GM23248 (cell line): Measurements from ENCODE around the gene MAPKAPK5. TPM values are rescaled to one million over a fixed set of nuclear protein-coding genes. Genes with fewer than 3 reads are reported as not detected.
"Not testable (repeated sequence)": the region's sequence is repeated elsewhere in the genome, so short reads cannot be mapped to it uniquely, and the experiment has no call there.

Experiments
- DNase-seq: peaks from one replicate; pipeline ENCODE4 v3.0.0-alpha.2; 2015
- H2AFZ ChIP-seq: fragments of 200-600 bp; sonication (generic); 2 replicates; pipeline ENCODE4 v1.6.1; 2016; ENCODE audit warnings: antibody characterized with exemption
- H3F3A ChIP-seq: fragments of 200-600 bp; sonication (generic); 2 replicates; pipeline ENCODE4 v1.6.1; 2016; ENCODE audit warnings: mild to moderate bottlenecking, antibody characterized with exemption, mixed run types; ENCODE audit not compliant: insufficient read depth
- H3K27ac ChIP-seq: fragments of 200-600 bp; sonication (generic); 2 replicates; pipeline ENCODE4 v1.5.1; 2016; ENCODE audit warnings: mild to moderate bottlenecking
- H3K27me3 ChIP-seq: fragments of 200-600 bp; sonication (generic); replicated peaks from 2 replicates; pipeline ENCODE4 v1.6.1; 2016; ENCODE audit warnings: mild to moderate bottlenecking; ENCODE audit not compliant: insufficient read depth
- H3K36me3 ChIP-seq: fragments of 200-600 bp; sonication (generic); 2 replicates; pipeline ENCODE4 v1.6.1; 2016; ENCODE audit warnings: low read depth, mild to moderate bottlenecking
- H3K4me1 ChIP-seq: fragments of 200-600 bp; sonication (generic); 2 replicates; pipeline ENCODE4 v1.6.1; 2016; ENCODE audit warnings: mild to moderate bottlenecking; ENCODE audit not compliant: insufficient read depth
- H3K4me2 ChIP-seq: fragments of 200-600 bp; sonication (generic); one replicate; pipeline ENCODE4 v1.6.1; 2016; ENCODE audit warnings: mild to moderate bottlenecking; ENCODE audit not compliant: unreplicated experiment
- H3K4me3 ChIP-seq: fragments of 200-600 bp; sonication (generic); 2 replicates; pipeline ENCODE4 v1.5.1; 2016; ENCODE audit warnings: mild to moderate bottlenecking
- H3K79me2 ChIP-seq: fragments of 200-600 bp; sonication (generic); 2 replicates; pipeline ENCODE4 v1.6.1; 2016; ENCODE audit warnings: mild to moderate bottlenecking; ENCODE audit not compliant: insufficient read depth
- H3K9ac ChIP-seq: fragments of 200-600 bp; sonication (generic); 2 replicates; pipeline ENCODE4 v1.6.1; 2016; ENCODE audit warnings: mild to moderate bottlenecking
- H3K9me2 ChIP-seq: fragments of 200-600 bp; sonication (generic); 2 replicates; pipeline ENCODE4 v1.6.1; 2016; ENCODE audit warnings: mixed run types, mild to moderate bottlenecking, moderate library complexity; ENCODE audit not compliant: insufficient read depth
- H3K9me3 ChIP-seq: fragments of 200-600 bp; sonication (generic); one replicate; pipeline ENCODE4 v1.6.1; 2017; ENCODE audit warnings: low read depth
- H4K20me1 ChIP-seq: fragments of 200-600 bp; sonication (generic); 2 replicates; pipeline ENCODE4 v1.6.0; 2016; ENCODE audit not compliant: insufficient read depth
- EZH2 ChIP-seq: fragments of 200-600 bp; sonication (generic); IDR thresholded peaks from 2 replicates; pipeline ENCODE4 v1.6.1; 2018; ENCODE audit warnings: antibody characterized with exemption, mild to moderate bottlenecking; ENCODE audit not compliant: insufficient read depth, poor library complexity, severe bottlenecking
- EZH2phosphoT487 ChIP-seq: fragments of 200-600 bp; sonication (generic); IDR thresholded peaks from 2 replicates; pipeline ENCODE4 v1.6.1; 2018; ENCODE audit warnings: antibody characterized with exemption, moderate library complexity, mild to moderate bottlenecking, low read depth; ENCODE audit not compliant: insufficient read depth
- WGBS, 2 experiments: methylation state at CpG; one replicate each; pipeline ENCODE4 v1.1.6; 2015 to 2017; ENCODE audit warnings: low lambda C conversion rate in 2 of 2, low coverage in 1 of 2; ENCODE audit errors: missing lambda C conversion rate in 2 of 2; 5-methylcytosine and 5-hydroxymethylcytosine counted together
- in situ Hi-C: fragments of 300-500 bp; cut with MboI; formaldehyde crosslinking; loops from 2 replicates; pipeline ENCODE4 v1.15.0; 2020
- polyA plus RNA-seq: library from polyadenylated mRNA; unstranded; fragments of >200 nt; fragmentation: Nextera tagmentation; extraction: Ambion mirVana; gene quantifications from 2 replicates; pipeline ENCODE4 v1.2.1, GENCODE V29; 2016
- total RNA-seq: library from RNA; depleted of rRNA; stranded (reverse); fragments of >200 nt; shearing (Covaris generic); gene quantifications from 2 replicates; pipeline ENCODE4 v1.2.3, GENCODE V29; 2014

The MAPKAPK5 gene
- total and polyA plus RNA-seq, 2 experiments from 2014 or later, result 23.1 to 31.2 TPM

GRCh38 chr12:111819191-111820158, 22.6 kb upstream of the MAPKAPK5 start:
- in situ Hi-C loops, result loop anchor here (5.0 kb wide), 1 partner anchor 62 kb away; no protein-coding TSS in a partner anchor
- no peak for TF ChIP-seq EZH2phosphoT487
- TF ChIP-seq EZH2, result no peak
- Histone ChIP-seq H2AFZ (no peak overlapping the region), H3K9me3 (no peaks in the 10 kb centered on the region), H4K20me1 (no peaks in the 10 kb centered on the region), H3K9me2 (no peaks in the 10 kb centered on the region), H3K79me2 (no peaks in the 10 kb centered on the region), H3K4me1 (no peaks in the 10 kb centered on the region), H3K4me2 (no peak overlapping the region), H3K27me3 (peaks cover 53% of the 10 kb centered on the region), H3F3A (no peaks in the 10 kb centered on the region), H3K36me3 (no peaks in the 10 kb centered on the region), H3K27ac (no peak overlapping the region), H3K9ac (no peak overlapping the region), H3K4me3 (no peak overlapping the region)
- 65 to 70% methylated on average over 6 of the region's 6 CpGs for WGBS, 2 experiments
- DNase-seq, result no peak

GRCh38 chr12:111820828-111821227, 21.2 kb upstream of the MAPKAPK5 start:
- in situ Hi-C loops, result loop anchor here (5.0 kb wide), 1 partner anchor 64 kb away; no protein-coding TSS in a partner anchor
- not testable (repeated sequence) for H3K9me2 ChIP-seq
- H3K27me3 ChIP-seq, result peaks cover 47% of the 10 kb centered on the region

GRCh38 chr12:111822886-111823285, 19.1 kb upstream of the MAPKAPK5 start:
- WGBS, 2 experiments, result 22 to 28% methylated on average over 2 of the region's 2 CpGs
- Histone ChIP-seq H3K4me3 (no peak overlapping the region), H3K4me1 (no peaks in the 10 kb centered on the region), H3K27ac (no peak overlapping the region), H3K4me2 (no peak overlapping the region), H3K9me2 (no peaks in the 10 kb centered on the region), H3K9ac (no peak overlapping the region), H2AFZ (no peak overlapping the region), H3K79me2 (no peaks in the 10 kb centered on the region), H3K9me3 (no peaks in the 10 kb centered on the region), H3K36me3 (no peaks in the 10 kb centered on the region), H3K27me3 (peaks cover 41% of the 10 kb centered on the region), H3F3A (no peaks in the 10 kb centered on the region), H4K20me1 (no peaks in the 10 kb centered on the region)
- no peak for DNase-seq
- in situ Hi-C loops, result loop anchor here (5.0 kb wide), 1 partner anchor 66 kb away; no protein-coding TSS in a partner anchor
- TF ChIP-seq EZH2phosphoT487 (no peak), EZH2 (no peak)

More at GRCh38 chr12:111820828-111821227, 21.2 kb upstream of the MAPKAPK5 start:
- not testable (repeated sequence) for H3K9ac ChIP-seq, H3K9me3 ChIP-seq, H3F3A ChIP-seq, H3K27ac ChIP-seq, H3K4me1 ChIP-seq, H3K36me3 ChIP-seq, H2AFZ ChIP-seq, DNase-seq, H3K4me3 ChIP-seq, H4K20me1 ChIP-seq, H3K4me2 ChIP-seq, H3K79me2 ChIP-seq
- WGBS, 2 experiments, result 64 to 66% methylated on average over 8 of the region's 8 CpGs

- H3K79me2 ChIP-seq, result no peaks in the 10 kb centered on the region
- H2AFZ ChIP-seq, result no peak overlapping the region
- H3K4me2 ChIP-seq, result no peak overlapping the region
- H3F3A ChIP-seq, result no peaks in the 10 kb centered on the region
- H3K4me1 ChIP-seq, result no peaks in the 10 kb centered on the region
- H3K27me3 ChIP-seq, result peaks cover 41% of the 10 kb centered on the region
- H3K9me2 ChIP-seq, result no peaks in the 10 kb centered on the region
- H3K36me3 ChIP-seq, result no peaks in the 10 kb centered on the region
- in situ Hi-C loops, result loop anchor here (5.0 kb wide), 1 partner anchor 67 kb away; no protein-coding TSS in a partner anchor
- no peaks in the 10 kb centered on the region for H4K20me1 ChIP-seq
- no peak overlapping the region for H3K4me3 ChIP-seq
- H3K9ac ChIP-seq, result no peak overlapping the region
- H3K9me3 ChIP-seq, result no peaks in the 10 kb centered on the region
- TF ChIP-seq EZH2 (no peak), EZH2phosphoT487 (no peak)
- no peak overlapping the region for H3K27ac ChIP-seq
- no peak for DNase-seq
- WGBS, 2 experiments, result 46% methylated on average over 3 of the region's 3 CpGs
These were observed 18.1 kb upstream of the MAPKAPK5 start for GRCh38 chr12:111823891-111824290.

- peak; percentile 34 for DNase-seq
- WGBS, 2 experiments, result 12 to 14% methylated on average over 4 of the region's 4 CpGs
- not testable (repeated sequence) for H3K36me3 ChIP-seq, H3K4me3 ChIP-seq, H3K4me2 ChIP-seq, H2AFZ ChIP-seq, H3K9me3 ChIP-seq, H3K27ac ChIP-seq, H4K20me1 ChIP-seq, H3K79me2 ChIP-seq, H3F3A ChIP-seq, H3K9ac ChIP-seq, H3K9me2 ChIP-seq, H3K4me1 ChIP-seq
- in situ Hi-C loops, result loop anchor here (5.0 kb wide), 1 partner anchor 67 kb away; no protein-coding TSS in a partner anchor
- peaks cover 37% of the 10 kb centered on the region for H3K27me3 ChIP-seq
These were observed 17.7 kb upstream of the MAPKAPK5 start for GRCh38 chr12:111824312-111824711.
